SU-DHL-6 (cell line): ENCODE measurements around the gene GRAMD1A.

ENCODE experiments used
- H2AFZ ChIP-seq: fragments of 200-600 bp; sonication (generic); 2 replicates; pipeline ENCODE4 v1.6.1; 2014; ENCODE audit warnings: low read depth, mild to moderate bottlenecking, moderate library complexity, mixed read lengths, antibody characterized with exemption, low read length; ENCODE audit not compliant: severe bottlenecking
- H3F3A ChIP-seq: fragments of 200-600 bp; shearing (Covaris generic); 2 replicates; pipeline ENCODE4 v1.6.0; 2016; ENCODE audit warnings: antibody characterized with exemption, mild to moderate bottlenecking; ENCODE audit not compliant: insufficient read depth
- H3K27ac ChIP-seq: fragments of 200-600 bp; sonication (generic); 2 replicates; pipeline ENCODE4 v1.5.1; 2016; ENCODE audit warnings: low read depth, mild to moderate bottlenecking, low read length, moderate library complexity, mixed read lengths
- H3K27me3 ChIP-seq: fragments of 200-600 bp; sonication (generic), shearing (Covaris generic); 2 replicates; pipeline ENCODE4 v1.6.0; 2014; ENCODE audit warnings: mild to moderate bottlenecking, low read length
- H3K36me3 ChIP-seq: fragments of 200-600 bp; sonication (generic); 2 replicates; pipeline ENCODE4 v1.6.1; 2014; ENCODE audit warnings: mild to moderate bottlenecking, low read length, mixed read lengths
- H3K4me2 ChIP-seq: fragments of 300-600, 200-600 bp; shearing (Covaris generic), sonication (generic); 2 replicates; pipeline ENCODE4 v1.6.0; 2014; ENCODE audit warnings: low read length, low read depth, mild to moderate bottlenecking; ENCODE audit not compliant: poor library complexity, severe bottlenecking
- H3K4me3 ChIP-seq: fragments of 200-600 bp; sonication (generic); 2 replicates; pipeline ENCODE4 v1.5.1; 2014; ENCODE audit warnings: antibody characterized with exemption, low read length, mild to moderate bottlenecking, mixed read lengths; ENCODE audit not compliant: insufficient read depth, poor library complexity, severe bottlenecking
- H3K79me2 ChIP-seq: fragments of 200-600 bp; sonication (generic); 2 replicates; pipeline ENCODE4 v1.6.1; 2014; ENCODE audit warnings: mild to moderate bottlenecking, low read length, moderate library complexity; ENCODE audit not compliant: insufficient read depth
- H3K9ac ChIP-seq: fragments of 200-600 bp; sonication (generic); 2 replicates; pipeline ENCODE4 v1.7.0; 2014; ENCODE audit warnings: mild to moderate bottlenecking, low read length
- H3K9me2 ChIP-seq: fragments of 200-600 bp; sonication (generic); replicated peaks from 2 replicates; pipeline ENCODE4 v1.6.1; 2014; ENCODE audit warnings: low read length; ENCODE audit not compliant: insufficient read depth
- H3K9me3 ChIP-seq: fragments of 200-600 bp; sonication (generic); 2 replicates; pipeline ENCODE4 v1.6.1; 2014; ENCODE audit warnings: low read length, mixed read lengths; ENCODE audit not compliant: insufficient read depth
- H4K20me1 ChIP-seq: fragments of 200-600 bp; sonication (generic); 2 replicates; pipeline ENCODE4 v1.6.1; 2014; ENCODE audit warnings: low read depth, mild to moderate bottlenecking, antibody characterized with exemption, low read length, moderate library complexity, mixed read lengths
- CTCF ChIP-seq: fragments of 200-600 bp; sonication (generic); IDR thresholded peaks from one replicate; pipeline ENCODE4 v1.5.1; 2017; ENCODE audit warnings: antibody characterized with exemption, mild to moderate bottlenecking, low read length, moderate library complexity; ENCODE audit not compliant: insufficient read depth, poor library complexity, severe bottlenecking
- EZH2phosphoT487 ChIP-seq: fragments of 200-600 bp; sonication (generic), shearing (Covaris generic); conservative IDR thresholded peaks from 2 replicates; pipeline ENCODE4 v1.6.1; 2018; ENCODE audit warnings: mild to moderate bottlenecking, antibody characterized with exemption, low read length, moderate library complexity, mixed read lengths

GRAMD1A gene

GRCh38 chr19:35022460-35022859, 22.3 kb downstream of the GRAMD1A start:
- no peaks in the 10 kb centered on the region for H3K9me3 ChIP-seq
- no peaks in the 10 kb centered on the region for H3K36me3 ChIP-seq
- TF ChIP-seq CTCF (no peak), EZH2phosphoT487 (no peak)
- no peak overlapping the region for H3K4me2 ChIP-seq
- no peaks in the 10 kb centered on the region for H3K27me3 ChIP-seq
- H3K9me2 ChIP-seq: no peaks in the 10 kb centered on the region
- H3K27ac ChIP-seq: no peak overlapping the region
- no peaks in the 10 kb centered on the region for H3F3A ChIP-seq
- no peaks in the 10 kb centered on the region for H3K79me2 ChIP-seq
- no peaks in the 10 kb centered on the region for H4K20me1 ChIP-seq
- H3K9ac ChIP-seq: no peak overlapping the region
- no peak overlapping the region for H2AFZ ChIP-seq
- H3K4me3 ChIP-seq: no peak overlapping the region

GRCh38 chr19:35023428-35023827, 23.3 kb downstream of the GRAMD1A start:
- H2AFZ ChIP-seq: no peak overlapping the region
- no peaks in the 10 kb centered on the region for H3K27me3 ChIP-seq
- H3K4me3 ChIP-seq: no peak overlapping the region
- no peak overlapping the region for H3K4me2 ChIP-seq
- no peaks in the 10 kb centered on the region for H3K9me2 ChIP-seq
- no peaks in the 10 kb centered on the region for H4K20me1 ChIP-seq
- no peaks in the 10 kb centered on the region for H3K36me3 ChIP-seq
- H3K9ac ChIP-seq: no peak overlapping the region
- H3K9me3 ChIP-seq: no peaks in the 10 kb centered on the region
- H3K27ac ChIP-seq: no peak overlapping the region
- no peaks in the 10 kb centered on the region for H3F3A ChIP-seq
- TF ChIP-seq CTCF: no peak
- no peak for TF ChIP-seq EZH2phosphoT487
- H3K79me2 ChIP-seq: no peaks in the 10 kb centered on the region

GRCh38 chr19:35024095-35024494, 24.0 kb downstream of the GRAMD1A start:
- Histone ChIP-seq H3K79me2 (no peaks in the 10 kb centered on the region), H4K20me1 (no peaks in the 10 kb centered on the region), H3K4me2 (no peak overlapping the region), H3K9me2 (no peaks in the 10 kb centered on the region), H3K36me3 (no peaks in the 10 kb centered on the region), H3K9ac (no peak overlapping the region), H3F3A (no peaks in the 10 kb centered on the region), H3K27ac (no peak overlapping the region), H3K9me3 (no peaks in the 10 kb centered on the region), H3K27me3 (no peaks in the 10 kb centered on the region), H3K4me3 (no peak overlapping the region), H2AFZ (no peak overlapping the region)
- no peak for TF ChIP-seq CTCF
- TF ChIP-seq EZH2phosphoT487: no peak
